GM19238 (cell line): ENCODE results near the gene STX16.

Experiments
- DNase-seq: peaks from one replicate; pipeline ENCODE4 v3.0.0; 2011; ENCODE audit warnings: low spot score; ENCODE audit not compliant: insufficient read length

The STX16 gene

DNA sequence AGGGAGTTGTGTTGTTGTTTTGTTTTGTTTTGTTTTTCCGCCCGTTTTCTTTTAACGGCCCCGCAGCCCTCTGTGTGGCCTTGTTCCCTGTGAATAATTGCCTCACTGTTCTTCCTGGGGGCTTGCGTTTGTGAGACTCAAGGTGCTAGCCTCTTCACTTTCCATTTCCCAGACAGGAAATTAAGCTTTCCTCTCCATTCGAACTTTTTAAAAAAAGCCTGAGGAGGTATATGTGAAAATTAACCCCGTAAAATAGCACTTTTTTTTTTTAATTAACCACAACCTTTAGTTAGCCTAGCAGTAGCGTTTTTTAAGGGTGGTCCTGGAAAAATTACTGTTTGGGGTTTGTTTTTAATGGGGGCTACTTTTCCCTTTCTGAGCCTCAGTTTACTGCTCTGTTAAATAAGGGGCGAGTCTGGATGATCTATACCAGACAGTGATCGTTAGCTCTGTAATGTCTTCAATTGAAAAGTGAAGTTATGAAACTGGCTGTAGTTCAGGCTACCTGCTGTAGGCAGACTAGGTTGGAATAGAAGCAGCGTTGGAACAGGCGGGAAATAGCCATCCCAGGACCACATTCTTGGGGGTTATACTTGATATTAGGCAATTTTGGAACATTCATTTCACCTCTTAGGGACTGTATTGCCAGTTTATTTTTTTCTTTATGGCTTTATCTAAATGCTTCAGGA is 1.7 kb downstream of the STX16 start:
- no peak for DNase-seq

DNA sequence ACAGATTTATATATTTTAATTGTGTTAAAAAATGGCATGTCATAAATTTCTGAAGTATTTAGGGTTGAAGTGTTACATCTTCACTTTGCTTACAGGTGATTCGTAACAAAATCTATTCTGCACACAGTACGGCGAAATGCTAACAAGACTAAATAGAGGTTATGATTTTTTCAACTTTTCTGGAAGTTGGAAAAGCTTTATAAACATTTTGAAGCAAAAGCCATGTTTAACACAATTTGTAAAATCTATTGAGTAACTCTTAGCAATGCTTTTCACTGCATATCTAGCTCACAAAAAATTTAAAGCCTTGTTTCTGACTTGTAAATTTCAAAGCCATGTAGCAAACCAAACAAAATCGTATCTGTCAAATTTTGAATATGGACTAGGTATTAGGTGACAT is 3.3 kb downstream of the STX16 start:
- no peak for DNase-seq

DNA sequence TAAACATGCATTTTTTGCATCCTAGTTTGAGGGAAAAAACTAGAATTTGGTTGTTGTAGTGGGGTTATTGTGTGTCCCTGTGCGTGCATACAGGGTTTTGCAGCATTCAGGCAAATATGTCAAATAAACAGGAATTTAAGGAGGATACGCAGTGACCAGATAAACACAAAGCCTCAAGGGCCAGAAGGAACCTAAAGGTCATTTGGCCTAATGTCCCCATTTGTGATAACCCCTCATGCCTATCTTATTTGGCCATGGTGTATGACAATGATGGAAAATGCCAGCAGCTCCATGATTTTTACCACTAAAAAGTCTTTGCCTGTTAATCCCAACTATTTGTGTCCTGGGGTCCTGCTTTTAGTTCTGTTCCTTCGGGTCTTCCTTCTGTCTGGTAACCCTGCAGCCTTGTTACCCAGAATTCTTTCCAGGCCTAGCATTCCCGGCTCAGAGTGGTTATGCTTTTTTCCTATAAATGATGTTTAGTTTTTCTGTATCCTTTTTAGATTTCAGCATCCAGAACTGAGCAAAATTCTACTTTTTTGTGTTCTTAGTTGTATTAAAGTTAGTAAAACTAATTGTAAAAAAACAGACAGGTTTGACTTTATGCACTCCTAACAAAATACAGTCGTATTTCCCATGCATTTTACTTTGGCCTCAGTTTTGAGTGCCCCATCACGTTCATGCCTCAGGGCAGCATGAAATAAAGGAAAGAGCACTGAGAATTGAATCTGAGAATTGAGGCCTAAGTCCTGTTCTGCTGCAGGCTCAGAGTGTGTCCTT is 4.4 kb downstream of the STX16 start:
- DNase-seq, result no peak

- DNase-seq, result no peak
These were observed 5.7 kb downstream of the STX16 start for GRCh38 chr20:58656831-58657230.

DNA sequence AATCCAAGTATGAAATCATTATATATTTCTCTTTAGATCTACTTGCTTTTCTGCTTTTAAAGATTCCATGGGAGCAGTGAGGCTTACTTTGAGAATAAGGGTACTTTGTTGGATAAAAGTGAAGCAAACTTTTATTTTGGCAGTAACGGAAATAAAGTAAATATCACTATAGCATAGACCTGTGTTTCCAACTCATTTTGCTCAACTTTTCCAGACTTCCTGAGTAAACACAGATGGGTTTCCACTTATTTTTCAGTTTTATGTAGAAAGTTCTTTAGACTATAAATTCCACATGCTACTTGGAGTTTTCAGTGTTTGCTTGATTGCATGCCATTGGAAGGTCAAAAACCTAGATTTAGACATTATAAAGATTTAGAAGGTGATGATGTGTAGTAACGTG is 6.2 kb downstream of the STX16 start:
- no peak for DNase-seq

DNA sequence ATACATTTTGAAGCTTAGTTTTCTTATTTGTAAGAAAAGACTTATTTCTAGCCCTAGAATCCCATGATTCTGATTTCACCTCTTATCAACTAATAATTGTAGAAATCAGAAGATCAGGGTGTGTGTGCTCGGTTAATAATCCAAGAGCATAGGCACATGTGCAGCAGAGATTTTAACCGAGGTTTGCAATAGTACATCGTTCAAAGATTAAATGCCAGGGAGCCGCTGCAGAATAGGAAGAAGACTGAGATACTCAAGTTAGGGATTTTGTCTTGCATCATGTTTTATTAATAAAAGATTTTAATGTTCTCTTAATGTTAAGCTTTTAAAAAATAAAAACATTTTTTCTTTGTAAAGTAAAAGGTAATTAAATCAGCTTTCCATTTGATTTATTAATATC is 6.9 kb downstream of the STX16 start:
- DNase-seq, result no peak

GRCh38 chr20:58658760-58659159 is 7.7 kb downstream of the STX16 start:
- no peak for DNase-seq

- DNase-seq, result no peak
These were observed 8.8 kb downstream of the STX16 start for GRCh38 chr20:58659841-58660240.

DNA sequence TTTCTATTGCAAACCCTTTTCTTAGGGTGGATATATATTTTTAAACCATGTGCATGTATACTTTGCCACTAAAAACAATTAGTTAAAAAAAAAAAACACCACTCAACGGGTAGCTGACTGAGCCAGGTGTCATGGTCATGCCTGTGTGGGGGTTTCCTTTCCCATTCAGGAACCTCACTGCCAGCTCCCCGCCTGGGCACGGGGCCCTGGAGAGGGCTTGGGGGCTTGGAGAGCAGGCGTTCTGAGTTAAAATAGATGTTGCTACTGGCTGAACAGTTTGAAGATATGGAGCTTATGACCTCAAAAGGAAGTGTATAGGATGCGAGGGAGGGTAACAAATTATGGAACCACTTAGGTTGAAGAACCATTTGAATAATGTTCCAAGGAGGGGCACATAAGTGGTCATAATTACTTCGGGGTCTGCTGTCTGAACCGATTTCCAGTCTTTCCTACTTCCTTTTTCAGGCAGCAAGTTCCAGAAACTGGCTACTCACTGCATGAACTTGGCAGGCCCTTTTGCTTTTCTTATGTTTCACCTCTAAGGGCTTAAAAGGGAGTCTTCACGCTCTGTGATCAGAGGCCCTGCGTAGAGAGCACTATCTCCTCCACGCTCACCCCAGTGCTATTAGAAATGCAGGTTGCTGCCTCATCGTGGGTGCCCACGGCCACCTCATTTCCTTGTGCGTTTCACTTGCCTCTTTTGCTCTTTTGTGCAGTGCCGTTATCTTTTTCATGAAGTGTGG is 9.9 kb downstream of the STX16 start:
- no peak for DNase-seq

- DNase-seq, result no peak
These were observed 10.8 kb downstream of the STX16 start for GRCh38 chr20:58661598-58662473.

DNA sequence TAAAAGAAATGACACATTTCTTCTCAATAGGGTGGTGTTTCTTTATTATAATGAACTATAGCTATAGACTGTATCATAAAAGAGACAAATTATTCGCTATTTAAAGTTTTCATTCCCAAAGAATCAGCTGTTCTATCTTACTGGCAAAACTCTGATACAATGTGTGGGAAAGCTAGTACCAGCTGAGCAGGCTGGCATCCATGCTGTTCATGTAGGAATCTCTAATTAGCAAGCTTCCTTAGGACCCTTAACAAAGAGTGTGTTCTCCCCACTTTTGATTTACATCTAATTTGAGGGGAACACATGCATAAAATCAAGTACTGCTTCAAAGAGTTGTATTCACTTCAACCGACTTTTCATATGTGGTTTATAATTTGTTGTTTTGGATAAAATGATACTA is 13.2 kb downstream of the STX16 start:
- no peak for DNase-seq

DNA sequence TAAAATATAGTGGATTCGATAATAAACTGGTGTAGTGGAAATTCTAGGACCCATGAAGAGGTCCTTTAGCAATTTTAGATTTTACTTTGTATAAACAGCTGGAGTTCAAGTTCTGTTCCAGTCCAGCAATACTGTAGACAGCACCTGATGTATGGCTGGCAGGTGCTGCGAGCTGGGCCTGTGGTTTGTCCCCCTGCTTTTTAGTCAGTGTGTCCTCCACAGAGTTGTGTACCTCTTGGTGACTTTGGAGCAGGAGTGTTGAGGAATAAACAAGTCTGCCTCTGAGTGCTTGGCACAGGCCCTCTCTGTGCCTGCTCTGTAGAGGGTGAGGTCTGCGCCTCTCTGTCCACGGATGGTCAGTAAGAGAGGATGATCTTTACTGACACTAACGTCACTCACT is 13.8 kb downstream of the STX16 start:
- DNase-seq, result no peak

- DNase-seq, result no peak
These were observed 14.5 kb downstream of the STX16 start for GRCh38 chr20:58665606-58666005.

- DNase-seq, result no peak
These were observed 15.6 kb downstream of the STX16 start for GRCh38 chr20:58666702-58667101.

GRCh38 chr20:58667975-58668374 is 16.9 kb downstream of the STX16 start:
- DNase-seq, result no peak

GRCh38 chr20:58668901-58669286 is 17.8 kb downstream of the STX16 start:
- DNase-seq, result no peak

GRCh38 chr20:58669287-58670006 is 18.4 kb downstream of the STX16 start:
- DNase-seq, result peak; percentile 43

DNA sequence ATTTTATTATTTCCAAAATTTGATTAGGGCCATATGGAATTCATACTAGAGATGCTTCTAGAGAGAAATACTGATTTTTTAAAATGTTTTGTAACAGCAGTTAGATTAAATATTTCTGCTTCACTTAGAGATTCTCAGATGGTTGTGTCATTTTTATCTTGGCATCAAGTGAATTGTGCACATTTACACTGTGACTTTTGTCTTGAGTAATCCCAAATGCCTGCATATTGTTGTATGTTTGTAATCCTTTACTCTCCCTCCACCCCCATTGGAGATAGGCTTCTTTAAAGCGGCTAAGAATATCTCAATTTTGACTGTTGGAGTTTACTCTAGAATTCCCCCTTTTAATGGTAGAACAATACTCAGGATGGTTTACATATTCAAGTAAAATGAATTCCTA is 19.0 kb downstream of the STX16 start:
- no peak for DNase-seq

- DNase-seq, result no peak
These were observed 19.6 kb downstream of the STX16 start for GRCh38 chr20:58670659-58671058.

DNA sequence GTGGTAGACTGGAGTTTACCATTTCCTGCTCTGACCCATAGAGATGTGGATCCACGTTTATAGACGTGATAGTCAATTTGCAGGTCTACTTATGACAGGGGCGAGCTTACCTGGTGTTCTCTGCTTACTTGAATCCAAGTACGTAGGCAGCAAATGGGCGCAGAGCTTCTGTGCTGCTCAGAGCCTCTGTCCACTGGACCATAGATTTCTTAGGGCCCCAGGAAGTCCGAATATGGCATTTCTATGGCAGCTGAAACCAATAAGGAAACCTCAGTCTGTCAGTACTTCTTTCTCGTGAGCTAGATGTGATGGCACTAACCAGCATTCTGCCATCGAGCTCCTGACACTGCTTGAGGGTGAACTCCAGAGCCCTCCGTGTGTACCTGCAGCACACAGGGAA is 22.0 kb downstream of the STX16 start:
- DNase-seq, result no peak

DNA sequence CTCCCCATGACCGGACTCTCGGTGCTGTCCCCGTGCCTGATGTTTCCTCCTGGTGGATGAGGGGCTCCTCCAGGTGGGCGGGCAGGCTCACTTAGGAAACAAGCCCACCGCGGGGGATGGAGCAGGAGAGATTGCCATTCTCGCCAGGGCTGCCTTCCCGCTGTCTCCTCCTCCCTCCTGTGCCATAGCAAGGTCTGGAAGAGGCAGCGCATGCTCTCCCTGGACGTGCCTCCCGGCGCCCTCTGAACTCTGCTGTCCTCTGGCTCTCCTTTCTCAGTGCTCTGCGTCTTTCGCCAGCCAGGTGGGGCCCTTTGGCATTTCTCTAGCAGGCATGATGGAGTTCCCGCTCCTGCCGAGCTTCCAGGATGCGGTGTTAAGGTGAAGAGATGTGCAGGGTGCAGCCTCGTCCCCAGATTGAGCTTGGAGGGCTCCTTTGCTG is 24.1 kb downstream of the STX16 start:
- no peak for DNase-seq
